Mesenchymal stem cell (in vitro differentiated cells and primary cell): ENCODE data around the gene GIMAP5.

Experiments
- DNase-seq: peaks from one replicate; pipeline ENCODE4 v3.0.0-alpha.2; 2013
- H2AFZ ChIP-seq: one replicate; pipeline ENCODE4 v1.6.1; 2013; ENCODE audit warnings: low read depth, mild to moderate bottlenecking, control low read depth, inconsistent platforms, low read length, moderate library complexity
- H2AK5ac ChIP-seq: 2 replicates; pipeline ENCODE4 v1.6.1; 2013; ENCODE audit warnings: low read length, moderate library complexity, mild to moderate bottlenecking, inconsistent platforms; ENCODE audit not compliant: severe bottlenecking
- H2BK120ac ChIP-seq: one replicate; pipeline ENCODE4 v1.6.1; 2013; ENCODE audit warnings: low read depth, mild to moderate bottlenecking, inconsistent platforms, low read length, moderate library complexity
- H2BK12ac ChIP-seq, 2 experiments: one replicate each; pipeline ENCODE4 v1.6.1; 2013; ENCODE audit warnings: inconsistent platforms in 2 of 2, low read length in 2 of 2, mild to moderate bottlenecking in 2 of 2, moderate library complexity in 2 of 2, control low read depth in 1 of 2
- H2BK15ac ChIP-seq: one replicate; pipeline ENCODE4 v1.6.1; 2013; ENCODE audit warnings: mild to moderate bottlenecking, low read depth, inconsistent platforms; ENCODE audit not compliant: poor library complexity, severe bottlenecking
- H2BK5ac ChIP-seq: 2 replicates; pipeline ENCODE4 v1.6.1; 2013; ENCODE audit warnings: low read depth, mild to moderate bottlenecking, low read length, control low read depth, inconsistent platforms; ENCODE audit not compliant: poor library complexity, severe bottlenecking
- H3K14ac ChIP-seq, 2 experiments: one replicate each; pipeline ENCODE4 v1.6.1; 2013; ENCODE audit warnings: inconsistent platforms in 2 of 2, low read length in 2 of 2, control low read depth in 1 of 2, mild to moderate bottlenecking in 1 of 2, moderate library complexity in 1 of 2
- H3K18ac ChIP-seq, 2 experiments: one replicate each; pipeline ENCODE4 v1.6.1; 2013; ENCODE audit warnings: inconsistent platforms in 2 of 2, low read length in 2 of 2, control low read depth in 1 of 2, low read depth in 1 of 2, mild to moderate bottlenecking in 1 of 2
- H3K23ac ChIP-seq, 2 experiments: one replicate each; pipeline ENCODE4 v1.6.1; 2013; ENCODE audit warnings: inconsistent platforms in 2 of 2, low read length in 2 of 2, mild to moderate bottlenecking in 2 of 2, moderate library complexity in 2 of 2, control low read depth in 1 of 2
- H3K27ac ChIP-seq: 2 replicates; pipeline ENCODE4 v1.5.1; 2013; ENCODE audit warnings: mild to moderate bottlenecking, moderate library complexity, low read length, control low read depth, inconsistent platforms; ENCODE audit not compliant: poor library complexity, severe bottlenecking
- H3K27me3 ChIP-seq, 2 experiments: 2 replicates each; pipeline versions ENCODE4 v1.6.1 to v1.7.0; 2013; ENCODE audit warnings: low read length in 2 of 2, mild to moderate bottlenecking in 2 of 2, moderate library complexity in 2 of 2, control low read depth in 1 of 2, inconsistent platforms in 1 of 2; ENCODE audit not compliant: control insufficient read depth in 1 of 2, insufficient read depth in 1 of 2
- H3K36me3 ChIP-seq, 2 experiments: 2 replicates each; pipeline versions ENCODE4 v1.6.1 to v1.7.0; 2013; ENCODE audit warnings: low read length in 2 of 2, control low read depth in 1 of 2, inconsistent platforms in 1 of 2, low read depth in 1 of 2, mild to moderate bottlenecking in 1 of 2; ENCODE audit not compliant: insufficient read depth in 2 of 2, control insufficient read depth in 1 of 2
- H3K4ac ChIP-seq, 2 experiments: one replicate each; pipeline ENCODE4 v1.6.1; 2013; ENCODE audit warnings: inconsistent platforms in 2 of 2, low read length in 2 of 2, mild to moderate bottlenecking in 2 of 2, moderate library complexity in 2 of 2, control low read depth in 1 of 2, low read depth in 1 of 2
- H3K4me1 ChIP-seq: 2 replicates; pipeline ENCODE4 v1.6.1; 2013; ENCODE audit warnings: low read depth, low read length, control low read depth; ENCODE audit not compliant: control insufficient read depth, insufficient read depth
- H3K4me2 ChIP-seq: 2 replicates; pipeline ENCODE4 v1.6.1; 2013; ENCODE audit warnings: low read length, mild to moderate bottlenecking, inconsistent platforms; ENCODE audit not compliant: poor library complexity, severe bottlenecking
- H3K4me3 ChIP-seq, 2 experiments: 2 replicates each; pipeline versions ENCODE4 v1.5.1 to v1.7.0; 2013; ENCODE audit warnings: low read length in 2 of 2, mild to moderate bottlenecking in 2 of 2, control low read depth in 1 of 2, low read depth in 1 of 2; ENCODE audit not compliant: insufficient read depth in 1 of 2
- H3K79me1 ChIP-seq: replicated peaks from 2 replicates; pipeline ENCODE4 v1.6.1; 2013; ENCODE audit warnings: mild to moderate bottlenecking, control low read depth, low read length, inconsistent platforms; ENCODE audit not compliant: poor library complexity, severe bottlenecking
- H3K9ac ChIP-seq: 2 replicates; pipeline ENCODE4 v1.7.0; 2013; ENCODE audit warnings: mild to moderate bottlenecking, low read length, moderate library complexity
- H3K9me3 ChIP-seq: 2 replicates; pipeline ENCODE4 v1.7.0; 2013; ENCODE audit warnings: mild to moderate bottlenecking, low read length; ENCODE audit not compliant: control insufficient read depth
- H4K8ac ChIP-seq: one replicate; pipeline ENCODE4 v1.6.1; 2013; ENCODE audit warnings: inconsistent platforms, mild to moderate bottlenecking, low read length, moderate library complexity
- H4K91ac ChIP-seq: one replicate; pipeline ENCODE4 v1.6.1; 2013; ENCODE audit warnings: mild to moderate bottlenecking, low read length, inconsistent platforms
- WGBS: methylation state at CpG from one replicate; pipeline ENCODE4 v1.1.7; 2013; ENCODE audit warnings: mixed read lengths; 5-methylcytosine and 5-hydroxymethylcytosine counted together

Gene GIMAP5

DNA sequence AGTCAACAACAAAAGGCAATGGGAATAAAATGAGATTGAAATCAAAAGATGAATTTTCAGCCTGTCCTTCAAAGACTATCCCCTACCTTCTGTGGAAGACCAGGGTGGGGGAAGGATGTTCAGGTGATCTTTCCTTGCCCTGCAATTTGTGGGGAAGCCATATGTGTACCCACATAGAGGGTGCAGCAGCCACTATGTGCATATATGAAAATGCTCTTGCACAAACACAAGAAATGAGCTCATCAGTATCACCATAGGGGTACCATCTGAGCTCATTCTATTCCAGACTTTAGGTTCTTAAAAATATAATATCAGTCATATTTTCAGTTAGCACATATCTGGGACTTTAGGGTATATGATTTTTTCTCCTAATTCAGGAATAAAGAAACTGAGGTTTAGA lies 17.7 kb downstream of the GIMAP5 start:
- no peak overlapping the region for H2BK5ac ChIP-seq
- no peak overlapping the region for H3K4ac ChIP-seq
- H3K9me3 ChIP-seq: no peaks in the 10 kb centered on the region
- no peak overlapping the region for H3K18ac ChIP-seq
- no peak overlapping the region for H2BK15ac ChIP-seq
- no peaks in the 10 kb centered on the region for H3K36me3 ChIP-seq
- no peak overlapping the region for H3K23ac ChIP-seq
- no peak overlapping the region for H3K27ac ChIP-seq
- no peak overlapping the region for H3K4me3 ChIP-seq
- H4K91ac ChIP-seq: no peak overlapping the region
- H4K8ac ChIP-seq: no peak overlapping the region
- no peak overlapping the region for H2AK5ac ChIP-seq
- no peak overlapping the region for H3K14ac ChIP-seq
- no peaks in the 10 kb centered on the region for H3K27me3 ChIP-seq
- no peak overlapping the region for H2BK12ac ChIP-seq
- no peak for DNase-seq
- H2BK120ac ChIP-seq: no peak overlapping the region
- no peak overlapping the region for H2AFZ ChIP-seq
- no peak overlapping the region for H3K4me2 ChIP-seq
- H3K9ac ChIP-seq: no peak overlapping the region
- H3K79me1 ChIP-seq: no peaks in the 10 kb centered on the region
- H3K4me1 ChIP-seq: no peaks in the 10 kb centered on the region

- no peak overlapping the region for H2BK5ac ChIP-seq
- no peak overlapping the region for H3K4me3 ChIP-seq
- H3K79me1 ChIP-seq: no peaks in the 10 kb centered on the region
- H3K14ac ChIP-seq: no peak overlapping the region
- no peak overlapping the region for H2AK5ac ChIP-seq
- no peak overlapping the region for H2BK120ac ChIP-seq
- H3K9ac ChIP-seq: no peak overlapping the region
- H2BK15ac ChIP-seq: no peak overlapping the region
- no peaks in the 10 kb centered on the region for H3K4me1 ChIP-seq
- 76% methylated on average over 4 of the region's 4 CpGs for WGBS
- no peaks in the 10 kb centered on the region for H3K9me3 ChIP-seq
- no peak overlapping the region for H2AFZ ChIP-seq
- no peaks in the 10 kb centered on the region for H3K27me3 ChIP-seq
- H4K91ac ChIP-seq: no peak overlapping the region
- H3K27ac ChIP-seq: no peak overlapping the region
- no peaks in the 10 kb centered on the region for H3K36me3 ChIP-seq
- no peak overlapping the region for H3K4me2 ChIP-seq
- no peak overlapping the region for H2BK12ac ChIP-seq
- no peak overlapping the region for H3K18ac ChIP-seq
- no peak overlapping the region for H4K8ac ChIP-seq
- no peak overlapping the region for H3K23ac ChIP-seq
- no peak for DNase-seq
- no peak overlapping the region for H3K4ac ChIP-seq
These were observed 18.4 kb downstream of the GIMAP5 start for GRCh38 chr7:150755473-150756099.

DNA sequence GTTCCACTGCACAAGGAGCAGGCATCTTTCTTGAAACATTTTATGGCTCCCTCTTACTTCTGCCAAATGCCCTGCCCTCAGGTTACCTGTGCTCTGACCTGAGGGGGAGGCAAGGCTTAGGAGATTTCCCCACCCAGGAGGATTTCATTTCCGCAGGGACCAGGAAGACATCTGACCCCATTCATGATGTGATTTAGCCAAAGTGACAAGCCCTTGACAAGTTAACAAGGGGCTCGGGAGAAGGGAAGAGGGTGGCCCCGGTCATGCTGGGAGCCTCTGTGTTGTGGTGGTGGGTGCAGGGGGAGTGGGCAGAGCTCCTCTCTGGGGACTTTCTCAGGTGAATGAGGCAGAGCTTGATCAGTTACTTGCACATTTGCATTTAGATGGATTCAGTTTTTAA lies 18.9 kb downstream of the GIMAP5 start:
- Histone ChIP-seq H3K79me1 (no peaks in the 10 kb centered on the region), H3K4ac (no peak overlapping the region), H2BK5ac (no peak overlapping the region), H2AK5ac (no peak overlapping the region), H3K36me3 (no peaks in the 10 kb centered on the region), H4K8ac (no peak overlapping the region), H3K27me3 (no peaks in the 10 kb centered on the region), H3K9ac (no peak overlapping the region), H3K27ac (no peak overlapping the region), H3K18ac (no peak overlapping the region), H3K4me2 (no peak overlapping the region), H3K23ac (no peak overlapping the region), H3K4me3 (no peak overlapping the region), H3K9me3 (no peaks in the 10 kb centered on the region), H2BK12ac (no peak overlapping the region), H2BK15ac (no peak overlapping the region), H3K4me1 (no peaks in the 10 kb centered on the region), H3K14ac (no peak overlapping the region), H2AFZ (no peak overlapping the region), H2BK120ac (no peak overlapping the region), H4K91ac (no peak overlapping the region)
- no peak for DNase-seq
- WGBS: 76% methylated on average over 3 of the region's 3 CpGs

GRCh38 chr7:150756858-150757257 lies 19.6 kb downstream of the GIMAP5 start:
- no peak for DNase-seq
- Histone ChIP-seq H3K27ac (no peak overlapping the region), H3K23ac (no peak overlapping the region), H2AFZ (no peak overlapping the region), H2BK15ac (no peak overlapping the region), H4K91ac (no peak overlapping the region), H2BK12ac (no peak overlapping the region), H2BK120ac (no peak overlapping the region), H4K8ac (no peak overlapping the region), H3K18ac (no peak overlapping the region), H3K4me2 (no peak overlapping the region), H3K9me3 (no peaks in the 10 kb centered on the region), H3K4me1 (no peaks in the 10 kb centered on the region), H2BK5ac (no peak overlapping the region), H3K27me3 (no peaks in the 10 kb centered on the region), H3K36me3 (no peaks in the 10 kb centered on the region), H2AK5ac (no peak overlapping the region), H3K4me3 (no peak overlapping the region), H3K14ac (no peak overlapping the region), H3K9ac (no peak overlapping the region), H3K79me1 (no peaks in the 10 kb centered on the region), H3K4ac (no peak overlapping the region)
- no CpG with 5 or more reads among the region's 1 CpG for WGBS
